GM23338 (cell line): ENCODE data around the gene MKRN2. TPM values are rescaled to one million over a fixed set of nuclear protein-coding genes. Genes with fewer than 3 reads are reported as not detected.

Experiments
- polyA plus RNA-seq: library from polyadenylated mRNA; unstranded; fragments of >200 nt; fragmentation: Nextera tagmentation; extraction: Ambion mirVana; gene quantifications from 2 replicates; pipeline ENCODE4 v1.2.1, GENCODE V29; 2016
- small RNA-seq: library from RNA; depleted of rRNA; stranded (forward); fragments of <200 nt; gene quantifications from one replicate; pipeline ENCODE3, GENCODE V24; 2014; ENCODE audit warnings: low replicate concordance
- total RNA-seq: library from RNA; depleted of rRNA; stranded (reverse); fragments of >200 nt; shearing (Covaris generic); gene quantifications from 2 replicates; pipeline ENCODE4 v1.2.3, GENCODE V29; 2014; rRNA removed

Gene MKRN2
- total and polyA plus RNA-seq, 2 experiments from 2014 or later, result 11.4 to 24.6 TPM

Small RNA genes lying within 50 kb of the gene (small RNA-seq; reads per million reads assigned to genes)
- not detected for gene RF00017
- gene RNA5SP123, result 0.12 reads per million
- not detected for gene RNU6-377P

Other genes with a start within 250 kb of the MKRN2 start
- gene TSEN2, start 72.6 kb upstream of the MKRN2 start, total RNA-seq, result 25.8 and 27.7 TPM in 2 replicates
- gene TSEN2, start 72.6 kb upstream of the MKRN2 start, polyA plus RNA-seq, result 24.1 and 30.0 TPM in 2 replicates
- gene MKRN2OS, start 11.6 kb upstream of the MKRN2 start, total RNA-seq, result not detected in 2 replicates
- 0.55 and 0.59 TPM in 2 replicates for gene MKRN2OS, start 11.6 kb upstream of the MKRN2 start, polyA plus RNA-seq
- gene RAF1, start 107.0 kb downstream of the MKRN2 start, total RNA-seq, result 123 and 135 TPM in 2 replicates
- 35.6 and 39.5 TPM in 2 replicates for gene RAF1, start 107.0 kb downstream of the MKRN2 start, polyA plus RNA-seq
- gene TMEM40, start 202.2 kb downstream of the MKRN2 start, total RNA-seq, result 0.14 TPM in 1 of 2 replicates, not detected in the other
- 0.48 and 0.56 TPM in 2 replicates for gene TMEM40, start 202.2 kb downstream of the MKRN2 start, polyA plus RNA-seq
- 16.5 and 20.5 TPM in 2 replicates for gene CAND2, start 239.6 kb downstream of the MKRN2 start, total RNA-seq
- gene CAND2, start 239.6 kb downstream of the MKRN2 start, polyA plus RNA-seq, result 4.5 and 5.6 TPM in 2 replicates